Endodermal cell (in vitro differentiated cells): ENCODE results near the gene ABCA8. TPM values are rescaled to one million over a fixed set of nuclear protein-coding genes. Genes with fewer than 3 reads are reported as not detected.

Source experiments
- DNase-seq: peaks from one replicate; pipeline ENCODE4 v3.0.0-alpha.2; 2017
- H3K27ac ChIP-seq: 2 replicates; pipeline ENCODE4 v1.5.1; 2013; ENCODE audit warnings: mild to moderate bottlenecking, low read depth, low read length, moderate library complexity
- H3K27me3 ChIP-seq: 2 replicates; pipeline ENCODE4 v1.6.1; 2013; ENCODE audit warnings: mild to moderate bottlenecking, low read length, moderate library complexity; ENCODE audit not compliant: insufficient read depth, control insufficient read depth, poor library complexity, severe bottlenecking
- H3K36me3 ChIP-seq: 2 replicates; pipeline ENCODE4 v1.7.0; 2013; ENCODE audit warnings: mild to moderate bottlenecking, low read length, moderate library complexity; ENCODE audit not compliant: control insufficient read depth, insufficient read depth
- H3K4me1 ChIP-seq: one replicate; pipeline ENCODE4 v1.7.0; 2013; ENCODE audit warnings: low read length; ENCODE audit not compliant: control insufficient read depth, insufficient read depth
- H3K4me3 ChIP-seq: 2 replicates; pipeline ENCODE4 v1.5.1; 2013; ENCODE audit warnings: mild to moderate bottlenecking, low read length, moderate library complexity
- H3K9ac ChIP-seq: 2 replicates; pipeline ENCODE4 v1.6.1; 2013; ENCODE audit warnings: mild to moderate bottlenecking, low read length, moderate library complexity; ENCODE audit not compliant: poor library complexity, severe bottlenecking; ENCODE audit errors: extremely low read depth
- H3K9me3 ChIP-seq: 2 replicates; pipeline ENCODE4 v1.6.1; 2013; ENCODE audit warnings: mild to moderate bottlenecking, low read length, moderate library complexity; ENCODE audit not compliant: control insufficient read depth
- H3K27ac Mint-ChIP-seq: 2 replicates; pipeline ENCODE4 v1.8.0; 2020; ENCODE audit warnings: mixed read lengths
- H3K27me3 Mint-ChIP-seq: 2 replicates; pipeline ENCODE4 v1.8.0; 2021; ENCODE audit warnings: mild to moderate bottlenecking, mixed read lengths; ENCODE audit not compliant: insufficient read depth
- H3K36me3 Mint-ChIP-seq: 2 replicates; pipeline ENCODE4 v1.8.0; 2020; ENCODE audit warnings: low read depth, mixed read lengths
- H3K4me1 Mint-ChIP-seq: 2 replicates; pipeline ENCODE4 v1.8.0; 2020; ENCODE audit warnings: mixed read lengths
- H3K4me3 Mint-ChIP-seq: 2 replicates; pipeline ENCODE4 v1.8.0; 2020; ENCODE audit warnings: mild to moderate bottlenecking, moderate library complexity, mixed read lengths
- H3K9me3 Mint-ChIP-seq: 2 replicates; pipeline ENCODE4 v1.8.0; 2020; ENCODE audit warnings: mild to moderate bottlenecking, mixed read lengths
- CTCF ChIP-seq: fragments of 200-600 bp; sonication (generic); conservative IDR thresholded peaks from 2 replicates; pipeline ENCODE4 v1.5.0; 2021; ENCODE audit warnings: antibody characterized with exemption, mild to moderate bottlenecking
- WGBS, 2 experiments: methylation state at CpG; one replicate each; pipeline versions ENCODE4 v1.1.5 to v1.1.7; 2013; ENCODE audit warnings: missing lambda C conversion rate in 2 of 2, mixed read lengths in 1 of 2; ENCODE audit not compliant: insufficient coverage in 1 of 2, insufficient read length in 1 of 2; 5-methylcytosine and 5-hydroxymethylcytosine counted together
- total RNA-seq, 2 donors: library from RNA; stranded (reverse); fragmentation: NEBNext Ultra II Directional in 1 of 2; extraction: Animal tissue kit (Norgen Biotek cat#: 25700) in 1 of 2; gene quantifications; 2 replicates in 1 of 2; 3 replicates in 1 of 2; pipeline ENCODE4 v1.2.1, GENCODE V29; 2021

The ABCA8 gene
- total RNA-seq, 2 donors from 2014 or later: not detected

GRCh38 chr17:68871447-68871846 lies 83.7 kb downstream of the ABCA8 start:
- no peaks in the 10 kb centered on the region for H3K36me3 Mint-ChIP-seq
- no peaks in the 10 kb centered on the region for H3K9me3 Mint-ChIP-seq
- WGBS, 2 experiments: 91% methylated on average over 1 of the region's 2 CpGs; no CpG with 5 or more reads in 1 of the 2 experiments

GRCh38 chr17:68870976-68871375 lies 84.2 kb downstream of the ABCA8 start:
- Histone ChIP-seq H3K9me3 (peaks cover 9% of the 10 kb centered on the region), H3K27me3 (no peaks in the 10 kb centered on the region), H3K9ac (no peak overlapping the region), H3K36me3 (no peaks in the 10 kb centered on the region), H3K27ac (no peak overlapping the region), H3K4me3 (no peak overlapping the region), H3K4me1 (no peaks in the 10 kb centered on the region)
- H3K27me3 Mint-ChIP-seq: peaks cover 7% of the 10 kb centered on the region
- no peaks in the 10 kb centered on the region for H3K4me1 Mint-ChIP-seq
- H3K9me3 Mint-ChIP-seq: no peaks in the 10 kb centered on the region
- no peaks in the 10 kb centered on the region for H3K36me3 Mint-ChIP-seq
- WGBS, 2 experiments: 75 to 77% methylated on average over 1 of the region's 1 CpG
- no peak overlapping the region for H3K27ac Mint-ChIP-seq
- DNase-seq: no peak
- no peak for TF ChIP-seq CTCF
- no peak overlapping the region for H3K4me3 Mint-ChIP-seq

More at GRCh38 chr17:68871447-68871846, 83.7 kb downstream of the ABCA8 start:
- H3K27ac Mint-ChIP-seq: no peak overlapping the region
- peaks cover 9% of the 10 kb centered on the region for H3K9me3 ChIP-seq
- no peak overlapping the region for H3K4me3 ChIP-seq
- H3K27me3 ChIP-seq: no peaks in the 10 kb centered on the region
- H3K27me3 Mint-ChIP-seq: peaks cover 7% of the 10 kb centered on the region
- no peak for TF ChIP-seq CTCF
- H3K36me3 ChIP-seq: no peaks in the 10 kb centered on the region
- DNase-seq: no peak
- H3K4me3 Mint-ChIP-seq: no peak overlapping the region
- no peak overlapping the region for H3K9ac ChIP-seq
- H3K4me1 Mint-ChIP-seq: no peaks in the 10 kb centered on the region
- no peak overlapping the region for H3K27ac ChIP-seq
- no peaks in the 10 kb centered on the region for H3K4me1 ChIP-seq

- Histone ChIP-seq H3K27ac (no peak overlapping the region), H3K4me3 (no peak overlapping the region), H3K36me3 (no peaks in the 10 kb centered on the region), H3K4me1 (no peaks in the 10 kb centered on the region), H3K9me3 (peaks cover 9% of the 10 kb centered on the region), H3K27me3 (no peaks in the 10 kb centered on the region), H3K9ac (no peak overlapping the region)
- H3K4me3 Mint-ChIP-seq: no peak overlapping the region
- TF ChIP-seq CTCF: no peak
- 83 to 85% methylated on average over 1 to 2 of the region's 3 CpGs for WGBS, 2 experiments
- peaks cover 7% of the 10 kb centered on the region for H3K27me3 Mint-ChIP-seq
- H3K36me3 Mint-ChIP-seq: no peaks in the 10 kb centered on the region
- peaks cover 1% of the 10 kb centered on the region for H3K9me3 Mint-ChIP-seq
- no peaks in the 10 kb centered on the region for H3K4me1 Mint-ChIP-seq
- no peak overlapping the region for H3K27ac Mint-ChIP-seq
- DNase-seq: no peak
Measured at GRCh38 chr17:68870161-68870826, 84.9 kb downstream of the ABCA8 start.
